HUES6 (cell line): ENCODE data around the gene POLA1.

Source experiments
- H3K27ac ChIP-seq: 2 replicates; pipeline ENCODE4 v1.7.0; 2013; ENCODE audit warnings: low read depth, mild to moderate bottlenecking, low read length, inconsistent platforms
- H3K27me3 ChIP-seq: 2 replicates; pipeline ENCODE4 v1.6.1; 2013; ENCODE audit warnings: low read length; ENCODE audit not compliant: control insufficient read depth, insufficient read depth
- H3K36me3 ChIP-seq: 2 replicates; pipeline ENCODE4 v1.6.1; 2013; ENCODE audit warnings: low read length; ENCODE audit not compliant: control insufficient read depth, insufficient read depth
- H3K4me1 ChIP-seq: 2 replicates; pipeline ENCODE4 v1.6.1; 2013; ENCODE audit warnings: low read length; ENCODE audit not compliant: control insufficient read depth, insufficient read depth
- H3K4me3 ChIP-seq: 2 replicates; pipeline ENCODE4 v1.5.1; 2013; ENCODE audit warnings: low read depth, low read length
- H3K9ac ChIP-seq: one replicate; pipeline ENCODE4 v1.6.1; 2013; ENCODE audit warnings: mild to moderate bottlenecking, low read length
- H3K9me3 ChIP-seq: 2 replicates; pipeline ENCODE4 v1.6.1; 2013; ENCODE audit warnings: low read depth, low read length; ENCODE audit not compliant: control insufficient read depth, insufficient read depth

POLA1 gene

DNA sequence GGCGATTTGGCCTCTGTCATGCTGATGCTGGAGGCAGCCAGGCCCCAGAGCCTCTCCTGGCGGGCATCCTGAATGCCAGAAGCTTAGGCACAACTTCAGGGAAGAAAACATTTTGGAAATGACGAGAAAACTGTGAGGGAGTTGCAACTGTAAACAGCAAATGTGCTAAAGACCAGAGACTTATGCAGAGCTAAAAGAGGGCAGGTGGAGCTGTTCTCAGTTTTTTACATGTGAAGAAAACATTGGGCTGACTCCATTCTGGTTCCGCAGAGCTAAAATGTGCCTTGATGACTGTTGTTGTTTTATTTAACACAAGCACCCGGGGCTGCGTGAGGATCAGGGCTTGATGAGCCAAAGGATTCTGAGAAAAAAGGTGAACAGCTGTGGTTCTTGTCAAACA, 332.9 kb downstream of the POLA1 start:
- Histone ChIP-seq H3K9ac (no peak overlapping the region), H3K4me3 (no peak overlapping the region), H3K9me3 (no peaks in the 10 kb centered on the region), H3K27ac (no peak overlapping the region), H3K27me3 (peaks cover 62% of the 10 kb centered on the region), H3K36me3 (no peaks in the 10 kb centered on the region), H3K4me1 (peaks cover 25% of the 10 kb centered on the region)

- no peak overlapping the region for H3K27ac ChIP-seq
Observed at GRCh38 chrX:25028726-25029125, 335.0 kb downstream of the POLA1 start.

GRCh38 chrX:25029288-25029825, 335.6 kb downstream of the POLA1 start:
- Histone ChIP-seq H3K27ac (no peak overlapping the region), H3K4me1 (peaks cover 14% of the 10 kb centered on the region), H3K36me3 (no peaks in the 10 kb centered on the region), H3K9me3 (no peaks in the 10 kb centered on the region), H3K9ac (no peak overlapping the region), H3K4me3 (no peak overlapping the region), H3K27me3 (peaks cover 34% of the 10 kb centered on the region)

More at GRCh38 chrX:25028726-25029125, 335.0 kb downstream of the POLA1 start:
- H3K9me3 ChIP-seq, result no peaks in the 10 kb centered on the region
- peaks cover 41% of the 10 kb centered on the region for H3K27me3 ChIP-seq
- no peak overlapping the region for H3K9ac ChIP-seq
- H3K36me3 ChIP-seq, result no peaks in the 10 kb centered on the region
- no peak overlapping the region for H3K4me3 ChIP-seq
- H3K4me1 ChIP-seq, result peaks cover 18% of the 10 kb centered on the region

GRCh38 chrX:25034889-25035288, 341.2 kb downstream of the POLA1 start:
- peaks cover 11% of the 10 kb centered on the region; the same call in 1 of the 2 replicates for H3K27me3 ChIP-seq
- H3K4me1 ChIP-seq, result no peaks in the 10 kb centered on the region
- H3K9ac ChIP-seq, result no peak overlapping the region

GRCh38 chrX:25039036-25039435, 345.3 kb downstream of the POLA1 start:
- Histone ChIP-seq H3K36me3 (no peaks in the 10 kb centered on the region), H3K27ac (no peak overlapping the region), H3K4me1 (no peaks in the 10 kb centered on the region), H3K9me3 (no peaks in the 10 kb centered on the region), H3K9ac (no peak overlapping the region), H3K4me3 (no peak overlapping the region), H3K27me3 (peaks cover 11% of the 10 kb centered on the region; the same call in 1 of the 2 replicates)

More at GRCh38 chrX:25034889-25035288, 341.2 kb downstream of the POLA1 start:
- no peaks in the 10 kb centered on the region for H3K9me3 ChIP-seq
- H3K4me3 ChIP-seq, result no peak overlapping the region
- H3K36me3 ChIP-seq, result no peaks in the 10 kb centered on the region
- H3K27ac ChIP-seq, result no peak overlapping the region

GRCh38 chrX:25043192-25043591, 349.5 kb downstream of the POLA1 start:
- Histone ChIP-seq H3K27me3 (no peaks in the 10 kb centered on the region; the same call in 1 of the 2 replicates), H3K4me1 (peaks cover 11% of the 10 kb centered on the region), H3K9ac (no peak overlapping the region), H3K27ac (no peak overlapping the region), H3K9me3 (no peaks in the 10 kb centered on the region), H3K36me3 (no peaks in the 10 kb centered on the region), H3K4me3 (no peak overlapping the region)
